PC-9 (cell line): ENCODE measurements around the gene NUB1. TPM values are rescaled to one million over a fixed set of nuclear protein-coding genes. Genes with fewer than 3 reads are reported as not detected.

Experiments used
- BruUV-seq: library from RNA; stranded (reverse); fragments of 400-500 nt; replicated peaks from 2 replicates; lab custom pipeline; 2021; lab: Mats Ljungman, UMichigan
- CTCF ChIA-PET: fragments of 300-600 bp; sonication (Branson Sonifier 250); formaldehyde crosslinking; loops from one replicate; lab custom pipeline; 2022; ENCODE audit warnings: antibody characterized with exemption; lab: Charles Lee
- POLR2A ChIA-PET: fragments of 300-600 bp; sonication (Branson Sonifier 250); formaldehyde crosslinking; loops from one replicate; lab custom pipeline; 2022; ENCODE audit warnings: antibody characterized with exemption; ENCODE audit not compliant: unreplicated experiment; lab: Charles Lee
- DNase-seq, 2 experiments: peaks; one replicate each; pipeline versions ENCODE4 v3.0.0 to v3.0.0-alpha.2; 2015 to 2022; ENCODE audit warnings: mixed read lengths in 1 of 2
- H2AFZ ChIP-seq: fragments of 200-600 bp; sonication (generic); 2 replicates; pipeline ENCODE4 v1.8.1; 2017; ENCODE audit warnings: antibody characterized with exemption
- H3F3A ChIP-seq: fragments of 200-600 bp; sonication (generic); 2 replicates; pipeline ENCODE4 v1.8.1; 2017; ENCODE audit warnings: antibody characterized with exemption, mild to moderate bottlenecking, low read depth; ENCODE audit not compliant: insufficient read depth
- H3K27ac ChIP-seq: fragments of 200-600 bp; sonication (generic); 2 replicates; pipeline ENCODE4 v1.6.1; 2016; ENCODE audit warnings: mixed run types
- H3K27me3 ChIP-seq: fragments of 200-600 bp; sonication (generic); 2 replicates; pipeline ENCODE4 v1.6.1; 2016; ENCODE audit warnings: low read depth, mixed run types; ENCODE audit not compliant: insufficient read depth
- H3K36me3 ChIP-seq: fragments of 200-600 bp; sonication (generic); 2 replicates; pipeline ENCODE4 v1.6.1; 2016; ENCODE audit warnings: low read depth, mixed run types
- H3K4me1 ChIP-seq: fragments of 200-600 bp; sonication (generic); replicated peaks from 2 replicates; pipeline ENCODE4 v1.6.1; 2016; ENCODE audit warnings: mixed run types; ENCODE audit not compliant: insufficient read depth
- H3K4me2 ChIP-seq: fragments of 200-600 bp; sonication (generic); 2 replicates; pipeline ENCODE4 v1.6.1; 2017; ENCODE audit warnings: mixed run types
- H3K4me3 ChIP-seq: fragments of 200-600 bp; sonication (generic); 2 replicates; pipeline ENCODE4 v1.6.1; 2016; ENCODE audit warnings: mixed run types
- H3K79me2 ChIP-seq: fragments of 200-600 bp; sonication (generic); 2 replicates; pipeline ENCODE4 v1.6.1; 2017; ENCODE audit warnings: low read depth, mixed run types
- H3K9me2 ChIP-seq: fragments of 200-600 bp; sonication (generic); 2 replicates; pipeline ENCODE4 v1.8.1; 2017; ENCODE audit warnings: mild to moderate bottlenecking; ENCODE audit not compliant: insufficient read depth
- H3K9me3 ChIP-seq: fragments of 200-600 bp; sonication (generic); 2 replicates; pipeline ENCODE4 v1.8.1; 2016; ENCODE audit warnings: low read depth; ENCODE audit not compliant: insufficient read depth
- H4K20me1 ChIP-seq: fragments of 200-600 bp; sonication (generic); 2 replicates; pipeline ENCODE4 v1.8.1; 2017; ENCODE audit not compliant: insufficient read depth
- CTCF ChIP-seq: fragments of 200-600 bp; sonication (generic); conservative IDR thresholded peaks from 2 replicates; pipeline ENCODE4 v1.6.1; 2017; ENCODE audit warnings: mixed run types, antibody characterized with exemption, mild to moderate bottlenecking, moderate library complexity
- EZH2 ChIP-seq: fragments of 200-600 bp; sonication (generic); IDR thresholded peaks from 2 replicates; pipeline ENCODE4 v1.8.0; 2017; ENCODE audit warnings: antibody characterized with exemption, low read depth
- intact Hi-C: fragments of 100-400 bp; cut with micrococcal nuclease; formaldehyde crosslinking; loops from one replicate; pipeline ENCODE4 v1.10.0; 2022; ENCODE audit not compliant: unreplicated experiment
- total RNA-seq: library from RNA; stranded (reverse); gene quantifications from 2 replicates; pipeline ENCODE4 v1.2.3, GENCODE V29; 2021

NUB1 gene
- total RNA-seq, 1 experiment from 2014 or later: 80.6 TPM

- DNase-seq: no peak
- Histone ChIP-seq H2AFZ (no peak overlapping the region), H3K27me3 (no peaks in the 10 kb centered on the region), H4K20me1 (no peaks in the 10 kb centered on the region), H3K4me1 (peaks cover 9% of the 10 kb centered on the region), H3K4me2 (no peak overlapping the region), H3K27ac (no peak overlapping the region), H3F3A (peaks cover 6% of the 10 kb centered on the region; the same call in 1 of the 2 replicates), H3K36me3 (no peaks in the 10 kb centered on the region), H3K79me2 (no peaks in the 10 kb centered on the region), H3K4me3 (no peak overlapping the region), H3K9me3 (0 out of 2 replicates have a peak, but pooled peaks cover 4% of the 10 kb centered on the region), H3K9me2 (no peaks in the 10 kb centered on the region)
- CTCF ChIA-PET: no interaction called here
- POLR2A ChIA-PET: interaction anchor here (0.6 kb wide), 1 partner anchor 25 kb away, joined by 25 read pairs; no protein-coding TSS in a partner anchor
- intact Hi-C loops: no loop called here
- no TSS peak for BruUV-seq
- TF ChIP-seq EZH2 (no peak), CTCF (no peak)
Observed at GRCh38 chr7:151398446-151399304, 57.1 kb downstream of the NUB1 start.

GRCh38 chr7:151399305-151399601 lies 57.6 kb downstream of the NUB1 start:
- Histone ChIP-seq H3K27ac (no peak overlapping the region), H3K36me3 (no peaks in the 10 kb centered on the region), H3K4me2 (no peak overlapping the region), H4K20me1 (no peaks in the 10 kb centered on the region), H3K4me1 (peaks cover 15% of the 10 kb centered on the region), H3F3A (peaks cover 6% of the 10 kb centered on the region; the same call in 1 of the 2 replicates), H3K4me3 (no peak overlapping the region), H3K27me3 (no peaks in the 10 kb centered on the region), H2AFZ (no peak overlapping the region), H3K9me2 (no peaks in the 10 kb centered on the region), H3K79me2 (no peaks in the 10 kb centered on the region), H3K9me3 (0 out of 2 replicates have a peak, but pooled peaks cover 4% of the 10 kb centered on the region)
- ChIA-PET POLR2A (no interaction called here), CTCF (no interaction called here)
- no peak for DNase-seq
- intact Hi-C loops: no loop called here
- TF ChIP-seq CTCF: no peak
- no peak for TF ChIP-seq EZH2
- BruUV-seq: no TSS peak

DNA sequence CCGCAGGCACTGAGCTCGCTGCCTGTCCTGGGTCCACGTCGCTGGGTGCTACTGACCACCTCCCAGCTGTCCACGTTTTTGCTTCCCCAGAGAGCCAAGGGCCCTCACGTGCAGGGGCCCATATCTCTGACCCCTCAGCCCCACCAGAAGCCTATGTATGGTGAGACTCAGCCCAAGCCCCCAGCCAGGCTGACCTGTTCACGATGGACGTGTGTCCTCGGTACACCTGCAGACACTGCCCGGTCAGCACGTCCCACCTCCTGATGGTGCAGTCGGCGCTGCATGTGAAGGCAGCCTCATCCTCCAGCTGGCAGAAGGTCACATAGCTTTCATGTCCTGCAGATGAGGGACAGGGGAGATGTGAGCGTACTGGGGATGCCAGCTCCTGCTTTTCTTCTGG lies 58.3 kb downstream of the NUB1 start:
- POLR2A ChIA-PET: no interaction called here
- Histone ChIP-seq H3K79me2 (no peaks in the 10 kb centered on the region), H3K27me3 (no peaks in the 10 kb centered on the region), H3K4me3 (no peak overlapping the region), H3F3A (peaks cover 6% of the 10 kb centered on the region; the same call in 1 of the 2 replicates), H3K9me3 (0 out of 2 replicates have a peak, but pooled peaks cover 4% of the 10 kb centered on the region), H4K20me1 (no peaks in the 10 kb centered on the region), H3K27ac (no peak overlapping the region), H3K36me3 (no peaks in the 10 kb centered on the region), H3K9me2 (no peaks in the 10 kb centered on the region), H2AFZ (no peak overlapping the region), H3K4me1 (peaks cover 21% of the 10 kb centered on the region), H3K4me2 (no peak overlapping the region)
- no TSS peak for BruUV-seq
- intact Hi-C loops: no loop called here
- CTCF ChIA-PET: no interaction called here
- no peak for DNase-seq
- TF ChIP-seq CTCF: no peak
- no peak for TF ChIP-seq EZH2
